CD4-positive, alpha-beta T cell (primary cell): Measurements from ENCODE around the gene SPECC1. TPM values are rescaled to one million over a fixed set of nuclear protein-coding genes. Genes with fewer than 3 reads are reported as not detected.
A peak's percentile ranks its signal among the peaks of the same experiment; 100 is the strongest.

Source experiments
- ATAC-seq: fragments of 200-7000 bp; cut with Tn5 transposase; one replicate; pipeline ENCODE4 v1.10.0; 2022; ENCODE audit warnings: mild to moderate bottlenecking; ENCODE audit not compliant: poor library complexity
- CTCF ChIA-PET: fragments of 350-600 bp; sonication (Branson Sonifier 250); formaldehyde crosslinking; loops from one replicate; lab custom pipeline; 2021; ENCODE audit warnings: antibody characterized with exemption, inconsistent platforms; lab: Charles Lee
- POLR2A ChIA-PET: fragments of 350-600 bp; sonication (Branson Sonifier 250); formaldehyde crosslinking; loops from one replicate; lab custom pipeline; 2021; ENCODE audit warnings: antibody characterized with exemption, inconsistent platforms; lab: Charles Lee
- DNase-seq, 14 experiments: peaks; one replicate each; pipeline ENCODE4 v3.0.0-alpha.2; 2013 to 2020; ENCODE audit warnings: mixed read lengths in 2 of 14
- H3K27ac ChIP-seq, 2 donors: one replicate each; pipeline versions ENCODE4 v1.5.1 to v1.7.0; 2013; ENCODE audit warnings: low read length in 2 of 2, low read depth in 1 of 2, mild to moderate bottlenecking in 1 of 2
- H3K27me3 ChIP-seq, 2 experiments: 1 replicate in 1 of 2; 2 replicates in 1 of 2; pipeline versions ENCODE4 v1.6.1 to v1.7.0; 2013; ENCODE audit warnings: low read length in 2 of 2, control low read depth in 1 of 2, mild to moderate bottlenecking in 1 of 2, moderate library complexity in 1 of 2; ENCODE audit not compliant: insufficient read depth in 2 of 2, control insufficient read depth in 1 of 2
- H3K36me3 ChIP-seq: one replicate; pipeline ENCODE4 v1.6.1; 2013; ENCODE audit warnings: low read length, control low read depth; ENCODE audit not compliant: insufficient read depth
- H3K4me1 ChIP-seq: one replicate; pipeline ENCODE4 v1.6.1; 2013; ENCODE audit warnings: low read length, control low read depth; ENCODE audit not compliant: insufficient read depth
- H3K4me3 ChIP-seq: one replicate; pipeline ENCODE4 v1.5.1; 2013; ENCODE audit warnings: mild to moderate bottlenecking, low read length, moderate library complexity
- H3K9me3 ChIP-seq, 2 experiments: 1 replicate in 1 of 2; 2 replicates in 1 of 2; pipeline versions ENCODE4 v1.6.1 to v1.7.0; 2013; ENCODE audit warnings: low read length in 2 of 2, mild to moderate bottlenecking in 2 of 2, control low read depth in 1 of 2, moderate library complexity in 1 of 2; ENCODE audit not compliant: control insufficient read depth in 1 of 2, insufficient read depth in 1 of 2
- H3K27ac Mint-ChIP-seq: one replicate; pipeline ENCODE4 v1.8.0; 2020; ENCODE audit warnings: mixed read lengths
- H3K27me3 Mint-ChIP-seq: one replicate; pipeline ENCODE4 v1.8.0; 2021; ENCODE audit warnings: mixed read lengths
- H3K36me3 Mint-ChIP-seq: one replicate; pipeline ENCODE4 v1.8.0; 2021; ENCODE audit warnings: low read depth, mixed read lengths
- H3K4me1 Mint-ChIP-seq: one replicate; pipeline ENCODE4 v1.8.0; 2021; ENCODE audit warnings: low read depth, mixed read lengths
- H3K4me3 Mint-ChIP-seq: one replicate; pipeline ENCODE4 v1.8.0; 2020; ENCODE audit warnings: mild to moderate bottlenecking, mixed read lengths
- H3K9me3 Mint-ChIP-seq: one replicate; pipeline ENCODE4 v1.8.0; 2020; ENCODE audit warnings: mixed read lengths
- CTCF ChIP-seq: fragments of 200-600 bp; IDR thresholded peaks from one replicate; pipeline ENCODE4 v1.8.0; 2022; ENCODE audit warnings: antibody characterized with exemption, mild to moderate bottlenecking
- intact Hi-C, 2 experiments: fragments of 100-400 bp; cut with DNase I in 1 of 2; cut with micrococcal nuclease in 1 of 2; formaldehyde crosslinking; loops; one replicate each; pipeline versions ENCODE4 v1.15.1 to v1.9.0; 2023 to 2025; cut with DNase I, micrococcal nuclease
- total RNA-seq, 174 experiments: library from RNA in 2 of 174; stranded (reverse) in 2 of 174; gene quantifications; one replicate each; pipeline ENCODE4 v1.2.3 and lab custom pipeline; 2021 to 2026

Gene SPECC1
- total RNA-seq, 2 experiments from 2014 or later = 4.3 to 4.4 TPM

DNA sequence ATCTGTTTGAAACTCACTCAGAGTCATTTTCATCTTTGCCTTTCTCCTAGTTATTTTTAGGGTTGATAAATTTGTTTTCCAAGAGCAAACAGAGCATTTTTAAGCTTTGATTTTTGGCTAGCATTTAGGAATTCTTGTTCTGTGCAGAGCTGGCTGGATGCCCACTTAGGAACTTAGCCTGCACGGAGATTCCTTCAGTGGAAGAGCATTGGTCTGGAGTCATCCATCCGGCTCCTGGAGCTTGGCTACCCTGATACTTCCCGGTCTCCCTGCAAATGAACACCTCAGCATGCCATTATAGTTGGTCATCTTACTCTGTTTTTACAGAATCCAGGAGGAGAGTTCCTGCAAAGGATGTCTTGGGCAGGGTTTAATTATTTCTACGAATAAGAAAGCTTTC, 57.1 kb downstream of the SPECC1 start:
- Mint-ChIP-seq H3K36me3 (no peaks in the 10 kb centered on the region), H3K27ac (no peak overlapping the region), H3K9me3 (no peaks in the 10 kb centered on the region), H3K4me3 (no peak overlapping the region), H3K4me1 (no peaks in the 10 kb centered on the region), H3K27me3 (no peaks in the 10 kb centered on the region)
- Histone ChIP-seq H3K9me3 (no peaks in the 10 kb centered on the region), H3K4me1 (no peaks in the 10 kb centered on the region), H3K4me3 (no peak overlapping the region), H3K36me3 (no peaks in the 10 kb centered on the region), H3K27me3 (no peaks in the 10 kb centered on the region), H3K27ac (no peak overlapping the region)
- ATAC-seq = no peak
- DNase-seq = no peak
- no peak for TF ChIP-seq CTCF
- ChIA-PET CTCF (no interaction called here), POLR2A (no interaction called here)
- intact Hi-C loops = no loop called here

DNA sequence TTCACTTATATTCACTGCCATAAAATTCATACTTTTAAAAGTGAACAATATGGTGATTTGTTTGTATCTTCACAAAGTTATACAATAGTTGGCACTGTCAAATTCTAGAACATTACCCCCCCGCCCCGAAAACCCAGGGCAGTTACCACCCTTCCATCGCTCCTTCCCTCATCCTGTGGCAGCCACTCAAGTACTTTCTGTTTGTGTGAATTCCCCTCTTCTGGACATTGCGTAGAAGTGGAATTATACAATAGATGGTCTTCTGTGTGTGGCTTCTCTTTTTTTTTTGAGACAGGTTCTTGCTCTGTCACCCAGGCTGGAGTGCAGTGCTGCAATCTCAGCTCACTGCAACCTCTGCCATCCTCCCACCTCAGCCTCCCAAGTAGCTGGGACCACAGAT, 58.6 kb downstream of the SPECC1 start:
- ATAC-seq (no peak), DNase-seq (peak in 1 of 14 experiments; percentile 17)
- no peaks in the 10 kb centered on the region for H3K4me1 Mint-ChIP-seq
- no peaks in the 10 kb centered on the region for H3K27me3 ChIP-seq
- no peak overlapping the region for H3K4me3 Mint-ChIP-seq
- no peaks in the 10 kb centered on the region for H3K36me3 Mint-ChIP-seq
- H3K36me3 ChIP-seq = no peaks in the 10 kb centered on the region
- H3K4me1 ChIP-seq = peaks cover 5% of the 10 kb centered on the region
- no peak overlapping the region for H3K27ac ChIP-seq
- no peak overlapping the region for H3K4me3 ChIP-seq
- H3K9me3 ChIP-seq = no peaks in the 10 kb centered on the region
- no peak overlapping the region for H3K27ac Mint-ChIP-seq
- intact Hi-C loops = no loop called here
- ChIA-PET CTCF (no interaction called here), POLR2A (no interaction called here)
- H3K9me3 Mint-ChIP-seq = no peaks in the 10 kb centered on the region
- no peaks in the 10 kb centered on the region for H3K27me3 Mint-ChIP-seq
- no peak for TF ChIP-seq CTCF

DNA sequence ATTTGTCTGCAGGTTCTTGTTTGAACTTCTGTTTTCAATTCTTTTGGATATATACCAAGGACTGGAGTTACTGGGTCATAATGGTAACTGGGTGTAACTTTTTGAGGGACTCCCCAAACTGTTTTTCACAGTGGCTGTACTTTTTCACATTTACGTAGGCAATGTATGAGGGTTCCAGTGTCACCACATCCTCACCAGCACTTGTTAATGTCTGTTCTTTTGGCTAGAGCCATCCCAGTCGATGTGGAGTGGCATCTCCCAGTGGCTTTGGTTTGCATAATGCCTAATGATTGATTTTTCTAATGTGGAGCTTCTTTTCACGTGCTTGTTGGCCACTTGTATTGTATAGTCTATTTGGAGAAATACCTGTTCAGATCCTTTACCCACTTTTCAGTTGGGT, 59.3 kb downstream of the SPECC1 start:
- H3K36me3 Mint-ChIP-seq = no peaks in the 10 kb centered on the region
- no peak overlapping the region for H3K4me3 ChIP-seq
- intact Hi-C loops = no loop called here
- H3K9me3 Mint-ChIP-seq = no peaks in the 10 kb centered on the region
- peaks cover 5% of the 10 kb centered on the region for H3K4me1 Mint-ChIP-seq
- ChIA-PET CTCF (no interaction called here), POLR2A (no interaction called here)
- no peak overlapping the region for H3K27ac ChIP-seq
- no peaks in the 10 kb centered on the region for H3K9me3 ChIP-seq
- DNase-seq = no peak
- no peak overlapping the region for H3K4me3 Mint-ChIP-seq
- no peaks in the 10 kb centered on the region for H3K36me3 ChIP-seq
- no peak overlapping the region for H3K27ac Mint-ChIP-seq
- no peak for ATAC-seq
- H3K27me3 ChIP-seq = no peaks in the 10 kb centered on the region
- peaks cover 12% of the 10 kb centered on the region for H3K4me1 ChIP-seq
- no peaks in the 10 kb centered on the region for H3K27me3 Mint-ChIP-seq
- TF ChIP-seq CTCF = no peak
